GM19372 (cell line): ENCODE results near the gene SLC30A7.
"Not testable (repeated sequence)": the region's sequence is repeated elsewhere in the genome, so short reads cannot be mapped to it uniquely, and the experiment has no call there.

Experiments
- ATAC-seq: cut with Tn5 transposase; IDR thresholded peaks from one replicate; pipeline ENCODE4 v1.9.1; 2021; ENCODE audit warnings: mild to moderate bottlenecking, low read depth, moderate library complexity; ENCODE audit not compliant: unreplicated experiment

Gene SLC30A7

GRCh38 chr1:100895540-100896480 is at the start of gene SLC30A7:
TSS of gene SLC30A7 (plus strand) at chr1:100896090. CDS start at chr1:100896263, 173 bp downstream.
- ATAC-seq: peak; percentile 72

- ATAC-seq: no peak
Measured at GRCh38 chr1:100847361-100848082, 48.4 kb upstream of the SLC30A7 start.

- ATAC-seq: no peak
Measured at GRCh38 chr1:100851726-100852125, 44.2 kb upstream of the SLC30A7 start.

- no peak for ATAC-seq
Measured at GRCh38 chr1:100852976-100853375, 42.9 kb upstream of the SLC30A7 start.

- ATAC-seq: not testable (repeated sequence)
Measured at GRCh38 chr1:100855116-100855515, 40.8 kb upstream of the SLC30A7 start.

- no peak for ATAC-seq
Measured at GRCh38 chr1:100860397-100860991, 35.4 kb upstream of the SLC30A7 start.

GRCh38 chr1:100861379-100861778 is 34.5 kb upstream of the SLC30A7 start:
- ATAC-seq: no peak

- ATAC-seq: no peak
Measured at GRCh38 chr1:100862591-100862990, 33.3 kb upstream of the SLC30A7 start.

GRCh38 chr1:100866041-100866900 is 29.6 kb upstream of the SLC30A7 start:
- ATAC-seq: peak; percentile 58

- ATAC-seq: no peak
Measured at GRCh38 chr1:100866901-100867206, 29.0 kb upstream of the SLC30A7 start.

GRCh38 chr1:100868364-100868995 is 27.4 kb upstream of the SLC30A7 start:
- no peak for ATAC-seq

GRCh38 chr1:100869996-100870395 is 25.9 kb upstream of the SLC30A7 start:
- no peak for ATAC-seq

GRCh38 chr1:100874433-100874832 is 21.5 kb upstream of the SLC30A7 start:
- no peak for ATAC-seq

- no peak for ATAC-seq
Measured at GRCh38 chr1:100875228-100875627, 20.7 kb upstream of the SLC30A7 start.

GRCh38 chr1:100876291-100876690 is 19.6 kb upstream of the SLC30A7 start:
- no peak for ATAC-seq

- no peak for ATAC-seq
Measured at GRCh38 chr1:100879422-100879821, 16.5 kb upstream of the SLC30A7 start.

GRCh38 chr1:100881687-100882086 is 14.2 kb upstream of the SLC30A7 start:
- no peak for ATAC-seq

GRCh38 chr1:100882698-100883097 is 13.2 kb upstream of the SLC30A7 start:
- ATAC-seq: no peak

GRCh38 chr1:100883963-100884362 is 11.9 kb upstream of the SLC30A7 start:
- ATAC-seq: no peak

GRCh38 chr1:100889007-100889406 is 6.9 kb upstream of the SLC30A7 start:
- ATAC-seq: not testable (repeated sequence)
